Left renal cortex interstitium (tissue), 4 donors: ENCODE data around the gene PITPNM3. TPM values are rescaled to one million over a fixed set of nuclear protein-coding genes. Genes with fewer than 3 reads are reported as not detected.
"Not testable (repeated sequence)": the region's sequence is repeated elsewhere in the genome, so short reads cannot be mapped to it uniquely, and the experiment has no call there.

Experiments
- DNase-seq, 4 donors: peaks; one replicate each; pipeline ENCODE4 v3.0.0-alpha.2; 2013; ENCODE audit warnings: low read depth in 4 of 4, low spot score in 2 of 4, missing footprints in 1 of 4
- polyA plus RNA-seq, 4 donors: library from polyadenylated mRNA; unstranded; fragments of 120-200 nt; gene quantifications; one replicate each; pipeline ENCODE4 v1.2.1, GENCODE V29; 2013; ENCODE audit not compliant: insufficient read length in 4 of 4

Gene PITPNM3
- polyA plus RNA-seq, 4 donors = 8.3 to 11.6 (median 10.0) TPM

DNA sequence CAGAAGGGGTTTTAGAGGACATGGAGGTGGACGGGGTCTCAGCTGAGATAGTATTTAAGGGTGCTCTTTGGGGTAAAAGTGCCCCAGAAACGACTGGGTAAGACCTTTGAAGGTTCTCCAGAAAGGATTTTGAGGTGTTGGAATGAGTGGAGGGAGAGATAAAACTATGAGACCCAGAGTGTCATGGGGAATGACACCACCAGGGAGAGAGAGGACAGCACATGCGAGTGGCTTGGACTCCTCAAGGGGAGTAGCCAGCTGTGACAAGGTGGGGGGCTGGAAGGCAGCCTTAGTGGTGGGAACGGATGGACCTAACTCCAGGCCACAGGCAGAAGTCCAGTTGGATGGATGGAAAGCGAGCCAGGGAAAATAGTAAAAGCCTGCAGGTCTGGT is 19.2 kb upstream of the PITPNM3 start:
- no peak for DNase-seq

DNA sequence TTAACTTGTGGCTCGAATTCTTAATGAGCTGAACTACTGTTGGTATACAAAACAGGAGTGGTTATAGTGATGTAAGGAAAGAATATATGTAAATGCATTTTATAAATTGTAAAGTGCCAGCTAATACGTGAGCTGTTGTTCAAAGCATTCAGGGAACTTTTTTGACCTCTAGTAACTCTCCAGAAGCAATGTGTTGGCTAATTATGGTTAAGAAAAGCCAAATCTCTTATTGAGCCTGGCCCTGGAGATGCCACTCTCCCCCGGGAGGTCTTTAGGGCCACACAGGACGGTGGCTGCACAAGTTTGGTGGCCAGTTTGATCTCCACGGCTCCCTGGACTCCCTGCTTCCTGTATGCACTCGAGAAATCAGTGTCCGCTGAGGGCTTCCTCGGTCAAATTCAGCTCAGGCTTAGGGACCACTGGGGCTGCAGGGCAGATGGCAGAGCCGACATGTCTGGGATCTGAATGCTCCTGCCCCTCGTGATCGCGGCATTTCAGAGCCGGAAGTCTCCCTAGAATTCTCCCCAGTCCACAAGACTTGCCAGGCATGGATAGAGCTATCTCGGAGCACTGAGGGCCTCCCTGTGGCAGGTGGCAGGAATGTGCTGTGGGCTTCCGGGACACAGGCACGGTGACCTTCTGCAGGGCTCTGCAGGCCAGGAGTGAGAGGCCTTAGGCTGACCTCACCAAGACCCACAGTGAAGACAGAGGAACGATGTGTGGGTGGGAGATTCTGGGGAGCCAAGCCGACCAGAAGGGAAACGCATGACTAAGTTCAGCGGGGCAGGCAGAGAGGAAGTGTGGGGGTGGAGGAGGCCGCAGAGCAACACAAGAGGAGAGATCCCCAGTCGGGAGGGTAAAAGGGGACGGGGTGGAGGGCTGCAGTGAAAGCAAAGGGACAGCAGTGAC is 18.6 kb upstream of the PITPNM3 start:
- peak in 1 of 4 donors; percentile 61 for DNase-seq

DNA sequence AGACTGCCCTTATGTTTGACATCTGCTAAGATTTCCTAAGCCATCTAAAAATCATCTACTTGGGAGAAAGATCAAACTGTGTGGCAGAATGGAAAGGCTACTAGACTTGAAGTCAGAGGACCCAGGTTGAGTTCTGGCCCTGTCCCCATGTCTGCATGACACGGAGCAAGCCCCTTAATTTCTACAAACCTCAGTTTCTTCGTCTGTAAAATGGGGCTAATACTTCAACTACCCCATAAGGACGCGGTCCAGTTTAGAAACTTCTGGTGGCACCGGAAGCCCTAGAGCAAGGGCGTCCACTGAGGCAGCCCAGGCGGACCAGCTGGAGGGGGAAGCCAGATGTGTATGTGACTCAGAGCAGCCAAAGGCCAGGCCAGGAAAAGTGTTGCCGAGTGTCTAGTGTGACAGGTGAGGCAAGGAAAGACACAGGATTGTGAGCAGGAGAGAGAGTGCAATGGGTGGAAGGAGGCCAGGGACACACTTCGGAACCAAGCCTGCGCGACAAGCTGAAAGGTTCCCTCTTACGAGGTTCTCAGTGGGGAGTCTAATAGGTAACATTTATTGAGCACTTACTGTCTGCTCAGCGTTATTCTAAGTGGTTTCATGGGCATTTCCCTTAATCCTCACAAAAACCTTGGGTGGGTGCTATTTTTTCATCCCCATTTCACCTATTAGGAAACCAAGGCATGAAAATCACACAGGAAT is 17.8 kb upstream of the PITPNM3 start:
- DNase-seq = no peak

DNA sequence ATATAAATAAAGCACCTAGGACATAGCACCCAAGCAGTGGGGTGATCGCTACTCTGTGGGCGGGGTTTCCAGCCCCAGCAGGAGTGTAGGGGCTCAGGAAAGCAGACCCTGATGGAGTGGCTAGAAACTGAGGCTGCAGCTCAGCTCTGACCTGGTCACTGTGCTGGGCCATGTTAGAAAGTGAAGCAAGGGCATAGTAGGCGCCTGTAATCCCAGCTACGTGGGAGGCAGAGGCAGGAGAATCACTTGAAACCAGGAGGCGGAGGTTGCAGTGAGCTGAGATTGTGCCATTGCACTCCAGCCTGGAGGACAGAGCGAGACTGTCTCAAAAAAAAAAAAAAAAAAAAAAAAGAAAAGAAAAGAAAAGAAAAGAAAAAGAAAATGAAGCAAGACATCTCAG is 17.1 kb upstream of the PITPNM3 start:
- DNase-seq = not testable (repeated sequence)

DNA sequence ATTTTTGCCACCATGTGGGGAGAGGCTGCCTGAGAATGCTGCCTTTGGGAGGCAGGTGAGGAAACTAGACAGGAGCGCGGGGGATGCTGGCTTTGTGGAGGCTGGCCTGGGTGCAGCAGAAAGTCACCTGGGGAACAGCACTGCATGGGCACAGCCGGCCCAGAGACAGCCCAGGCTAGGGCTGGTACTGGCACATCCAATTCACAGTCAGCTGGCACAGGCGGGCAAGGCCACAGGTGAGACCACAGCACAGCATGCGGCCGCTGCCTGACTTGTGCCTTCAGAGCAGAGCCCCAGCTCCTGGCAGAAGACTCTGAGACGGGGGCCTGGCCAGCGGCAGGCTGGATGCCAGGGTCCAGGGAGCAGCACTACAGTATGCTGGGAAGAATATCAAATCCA is 16.6 kb upstream of the PITPNM3 start:
- no peak for DNase-seq

DNA sequence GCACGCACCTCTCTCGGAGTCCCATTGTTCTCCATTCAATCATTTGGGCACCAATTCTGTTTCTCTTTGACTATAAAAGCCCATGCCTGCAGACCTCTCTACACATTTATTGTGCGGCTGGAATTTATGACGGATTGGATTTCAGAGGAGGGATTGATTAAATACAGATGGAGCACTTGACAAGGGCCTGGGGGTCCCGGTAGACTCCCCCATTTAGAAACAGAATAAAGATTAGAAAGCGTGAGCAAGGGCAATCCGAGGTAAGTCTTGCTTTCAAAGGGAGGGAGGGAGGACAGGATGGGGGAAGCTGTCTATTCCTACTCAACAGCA is 15.1 kb upstream of the PITPNM3 start:
- DNase-seq = no peak

DNA sequence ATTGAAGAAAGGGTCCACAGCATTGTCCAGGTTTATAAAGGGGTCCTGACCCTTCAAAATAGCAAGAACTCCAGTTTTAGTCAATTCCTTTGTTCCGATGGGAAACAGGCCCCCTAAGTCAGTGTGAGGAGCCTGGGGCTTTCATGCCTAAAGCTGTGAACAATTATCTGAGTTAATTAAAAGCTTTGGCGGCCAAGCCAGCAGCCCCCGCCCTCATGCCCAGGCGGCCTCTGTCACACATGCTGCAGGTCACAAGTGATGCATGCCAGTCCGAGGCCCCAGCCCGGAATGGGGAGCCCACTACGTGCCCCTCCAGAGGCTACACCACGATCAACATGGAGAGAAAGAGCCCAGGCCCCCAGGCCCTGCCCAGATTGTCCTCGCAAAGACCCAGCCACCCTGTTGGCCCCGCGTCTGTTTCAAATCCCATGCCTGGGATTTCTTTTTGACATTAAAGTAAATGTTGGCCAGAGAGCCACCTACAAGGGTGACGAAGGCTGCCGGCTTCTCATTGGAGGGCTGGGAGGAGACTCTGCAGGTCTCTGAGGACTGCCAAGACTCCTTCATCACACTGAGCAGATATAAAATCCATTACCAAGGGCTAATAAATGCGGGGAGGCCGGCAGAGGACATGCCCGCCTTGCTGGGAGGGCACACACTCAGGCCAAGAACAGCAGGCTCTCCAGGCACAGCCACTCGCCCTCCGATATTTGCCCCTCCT is 14.5 kb upstream of the PITPNM3 start:
- DNase-seq = no peak

DNA sequence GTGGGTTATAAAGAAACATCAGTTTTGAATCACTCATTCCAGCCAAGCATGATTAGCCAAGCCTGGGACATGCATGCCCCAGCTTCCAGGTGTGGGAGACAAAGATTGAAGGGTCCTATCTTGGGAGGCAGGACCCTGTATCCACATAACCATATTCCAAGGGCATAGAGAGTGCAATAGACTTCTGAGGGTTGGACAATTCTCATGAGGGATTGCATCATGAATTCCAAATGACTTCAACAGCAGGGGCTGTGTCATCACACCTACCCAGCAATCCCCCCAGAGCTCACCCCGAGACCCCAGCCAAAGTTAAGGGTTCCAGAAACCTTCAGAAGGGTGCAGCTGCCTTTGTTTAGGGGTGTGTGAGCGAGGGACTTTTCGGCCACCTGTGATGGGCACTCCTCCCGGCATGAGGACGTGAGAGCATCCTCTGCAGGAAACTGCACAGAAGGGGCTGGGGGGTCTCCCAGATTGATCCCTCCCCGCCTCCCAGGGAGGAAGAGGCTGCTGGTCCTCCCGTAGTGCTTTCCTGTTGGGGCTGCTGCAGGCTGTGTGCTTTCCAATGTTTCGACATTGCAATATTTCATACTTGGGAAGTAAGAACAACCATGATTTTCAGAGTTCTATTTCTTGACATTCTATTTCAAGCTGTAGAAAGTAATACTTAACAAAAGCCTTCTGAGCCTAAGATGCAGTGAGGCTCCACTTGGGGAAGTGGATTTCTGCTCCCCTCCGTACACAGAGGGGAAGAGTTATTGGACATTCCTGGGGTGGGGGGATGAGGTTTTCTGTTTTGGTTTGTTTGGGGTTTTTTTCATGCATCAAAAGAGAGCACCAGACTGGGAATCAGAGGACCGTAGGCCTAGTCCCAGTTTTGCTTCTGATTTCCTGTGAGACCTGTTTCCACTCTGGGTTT is 13.3 kb upstream of the PITPNM3 start:
- peak in 1 of 4 donors; percentile 56 for DNase-seq

DNA sequence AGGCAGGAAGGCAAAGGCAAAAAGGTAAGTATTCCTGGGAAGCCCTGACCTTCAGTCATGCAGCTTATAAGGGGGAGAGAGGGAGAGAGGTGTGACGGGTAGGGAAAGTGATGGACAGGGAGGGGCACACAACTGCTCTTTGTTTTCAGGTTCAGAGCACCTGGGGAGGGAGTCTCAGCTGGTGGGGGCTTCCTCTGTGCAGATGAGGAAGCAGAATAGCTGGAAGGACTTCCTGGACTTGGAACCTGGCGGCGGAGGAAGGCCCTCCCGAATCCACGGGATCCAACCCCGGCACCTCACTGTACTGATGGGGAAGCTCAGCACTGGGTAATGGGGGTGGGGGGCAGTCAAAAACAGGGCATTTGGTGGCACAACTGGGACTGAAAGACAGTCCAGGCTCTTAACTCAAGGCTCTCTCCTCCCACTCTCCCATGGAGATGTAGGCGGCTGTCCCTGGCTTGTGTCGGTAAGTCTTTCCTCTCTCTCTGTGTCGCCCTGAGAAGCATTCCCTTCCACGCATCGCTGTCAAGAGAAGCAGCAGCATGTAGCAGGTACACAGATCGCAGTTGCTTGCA is 11.9 kb upstream of the PITPNM3 start:
- no peak for DNase-seq

DNA sequence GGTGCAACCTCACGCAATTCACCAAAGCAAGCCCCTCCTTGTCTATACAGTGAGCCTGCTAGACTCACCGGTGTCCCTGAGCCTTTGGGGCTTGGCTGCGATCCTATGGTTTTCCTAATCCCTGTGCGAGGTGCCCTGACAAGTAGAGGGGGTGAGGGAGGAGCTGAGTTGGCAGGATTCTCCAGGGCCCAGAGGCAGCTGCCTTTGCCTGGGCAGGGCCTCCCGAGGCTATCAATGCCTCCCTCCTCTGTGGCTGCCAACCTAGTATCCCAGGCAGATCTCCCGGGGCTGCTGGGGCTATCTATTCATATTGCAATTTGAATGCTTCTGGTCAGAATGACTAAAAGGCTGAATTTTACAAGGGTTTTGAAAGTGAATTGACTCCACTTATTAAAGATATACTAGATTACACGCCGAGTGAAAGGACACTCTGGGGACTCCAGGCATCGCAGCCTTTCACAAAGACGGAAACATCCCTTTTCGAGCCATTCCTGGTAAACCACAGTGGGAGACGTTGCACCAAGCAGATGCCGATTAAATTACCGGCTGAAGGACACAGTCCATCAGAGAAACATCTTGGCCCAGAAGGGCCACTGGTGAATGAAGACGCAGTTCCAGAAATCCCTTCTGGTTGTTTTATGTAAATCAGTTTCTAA is 11.3 kb upstream of the PITPNM3 start:
- no peak for DNase-seq

DNA sequence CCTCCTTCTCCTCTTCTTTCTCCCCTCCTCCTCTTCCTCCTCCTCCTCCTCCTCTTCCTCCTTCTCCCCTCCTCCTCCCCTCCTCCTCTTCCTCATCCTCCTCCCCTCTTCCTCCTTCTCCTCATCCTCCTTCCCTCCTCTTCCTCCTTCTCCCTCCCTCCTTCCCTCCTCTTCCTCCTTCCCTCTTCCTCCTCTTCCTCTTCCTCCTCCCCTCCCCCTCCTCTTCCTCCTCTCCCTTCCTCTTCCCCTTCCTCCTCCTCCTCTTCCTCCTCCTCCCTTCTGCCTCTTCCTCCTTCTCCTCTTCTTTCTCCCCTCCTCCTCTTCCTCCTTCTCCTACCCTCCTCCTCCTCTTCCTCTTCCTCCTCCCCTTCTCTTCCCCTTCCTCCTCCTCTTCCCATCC is 5.1 kb upstream of the PITPNM3 start:
- no peak for DNase-seq

DNA sequence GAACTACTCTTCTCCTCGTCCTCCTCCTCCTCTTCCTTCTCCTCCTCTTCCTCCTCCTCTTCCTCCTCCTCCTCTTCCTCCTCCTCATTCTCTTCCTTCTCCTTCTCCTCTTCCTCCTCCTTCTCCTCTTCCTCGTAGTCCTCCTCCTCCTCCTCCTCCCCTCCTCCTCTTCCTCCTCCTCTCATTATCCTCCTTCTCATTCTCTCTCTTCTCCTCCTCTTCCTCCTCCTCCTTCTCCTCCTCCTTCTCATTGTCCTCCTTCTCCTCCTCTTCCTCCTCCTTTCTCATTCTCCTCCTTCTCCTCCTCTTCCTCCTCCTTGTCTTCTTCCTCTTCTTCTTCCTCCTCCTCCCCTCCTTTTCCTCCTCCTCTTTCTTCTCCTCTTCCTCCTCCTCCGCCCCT is 4.1 kb upstream of the PITPNM3 start:
- DNase-seq = no peak

DNA sequence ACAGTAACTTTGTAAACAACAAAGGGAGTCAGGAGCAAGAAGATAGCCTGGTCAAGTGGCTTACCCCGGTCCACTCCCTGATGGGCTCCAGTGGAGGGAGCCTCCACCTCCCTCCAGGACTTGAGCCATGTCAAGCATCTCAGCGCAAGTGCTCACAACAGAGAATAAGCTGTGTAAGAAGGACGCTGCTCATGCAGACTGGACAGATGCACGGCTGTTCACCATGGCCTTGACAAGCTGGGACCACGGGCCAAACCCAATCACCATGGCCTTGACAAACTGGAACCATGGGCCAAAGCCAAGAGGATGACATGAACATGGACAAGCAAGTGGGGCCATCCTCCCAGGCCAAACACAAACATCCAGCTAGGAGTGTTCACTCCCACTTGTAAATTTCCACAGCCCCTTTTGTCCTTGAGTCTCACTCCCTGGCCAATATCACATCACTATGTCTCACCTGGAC is 3.4 kb upstream of the PITPNM3 start:
- no peak for DNase-seq

DNA sequence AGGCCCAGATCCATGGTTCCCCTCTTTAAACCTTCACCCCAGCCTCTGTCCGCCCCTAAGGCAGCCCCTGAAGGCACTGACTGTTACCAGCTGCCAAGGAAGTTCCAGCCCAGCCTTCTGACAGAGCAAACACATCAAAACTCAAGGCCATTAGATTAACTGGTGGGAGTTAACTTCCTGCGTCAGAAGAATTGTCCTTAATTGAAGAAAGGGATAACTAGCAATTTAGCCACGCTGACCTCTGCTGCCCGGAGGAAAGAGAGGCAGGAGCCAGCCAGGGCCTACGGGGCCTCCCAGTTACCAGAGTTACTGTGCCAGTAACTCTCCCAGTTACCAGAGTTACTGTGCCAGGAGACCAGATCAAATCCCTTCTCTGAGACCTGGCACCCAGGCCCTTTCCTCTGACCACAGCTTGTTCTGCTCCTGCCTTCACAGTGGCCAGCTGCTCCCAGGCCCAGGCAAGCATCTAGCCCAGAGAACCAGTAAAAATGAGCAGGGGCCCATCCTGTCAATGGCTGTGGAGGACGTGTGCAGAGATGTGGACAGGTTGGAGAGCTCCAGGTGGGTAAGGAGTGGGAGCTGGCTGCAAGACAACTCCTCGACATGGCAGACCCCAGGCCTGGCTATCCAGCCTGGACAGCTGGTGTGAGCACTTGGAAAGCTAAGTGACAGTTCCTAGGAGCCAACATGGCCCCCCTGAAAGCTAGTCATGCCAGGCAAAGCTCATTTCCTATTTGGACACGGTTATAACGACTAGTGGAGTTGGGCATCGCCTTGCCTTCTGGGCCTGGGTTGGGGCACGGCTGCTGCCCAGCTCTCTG is 2.8 kb upstream of the PITPNM3 start:
- peak in 1 of 4 donors; percentile 75 for DNase-seq

DNA sequence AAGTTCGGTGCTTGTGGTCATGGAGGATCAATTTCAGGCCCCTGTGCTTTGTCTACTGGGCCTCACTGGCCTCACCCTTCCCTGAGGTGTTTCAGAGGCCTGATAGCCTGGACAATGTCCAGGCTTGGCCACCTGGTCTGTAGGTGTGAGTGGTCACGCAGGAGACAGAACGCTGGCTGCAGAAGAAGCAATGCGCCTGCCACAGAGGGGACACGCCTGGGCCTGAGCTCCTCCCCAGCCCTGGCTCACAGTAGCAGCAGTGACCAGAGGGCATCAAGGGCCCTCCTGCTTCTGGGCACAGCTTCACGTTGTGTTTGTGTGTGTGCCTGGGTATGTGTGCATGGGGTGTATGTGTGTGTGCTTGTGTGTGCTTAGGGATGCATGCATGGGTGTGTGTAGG is 1.9 kb upstream of the PITPNM3 start:
- DNase-seq = no peak

DNA sequence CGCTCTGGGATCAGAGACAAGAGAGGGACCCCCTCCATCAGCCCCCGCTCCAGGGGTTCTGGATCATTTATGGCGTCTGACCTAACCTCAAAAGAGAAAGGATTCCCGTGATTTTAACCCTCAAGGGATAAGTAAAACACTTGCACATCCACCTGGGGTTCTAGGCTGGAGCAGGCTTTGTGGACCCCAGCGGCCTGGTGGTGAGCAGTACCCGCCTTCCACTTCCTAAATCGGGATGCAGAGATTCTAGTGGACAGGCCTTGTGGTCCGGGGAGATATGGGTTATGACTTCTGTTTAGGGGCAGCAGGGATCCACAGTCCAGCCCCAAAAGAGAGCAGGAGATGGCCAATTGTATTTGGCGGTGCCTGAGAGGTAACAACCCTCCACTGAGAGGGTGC is 684 bp upstream of the PITPNM3 start:
- no peak for DNase-seq

DNA sequence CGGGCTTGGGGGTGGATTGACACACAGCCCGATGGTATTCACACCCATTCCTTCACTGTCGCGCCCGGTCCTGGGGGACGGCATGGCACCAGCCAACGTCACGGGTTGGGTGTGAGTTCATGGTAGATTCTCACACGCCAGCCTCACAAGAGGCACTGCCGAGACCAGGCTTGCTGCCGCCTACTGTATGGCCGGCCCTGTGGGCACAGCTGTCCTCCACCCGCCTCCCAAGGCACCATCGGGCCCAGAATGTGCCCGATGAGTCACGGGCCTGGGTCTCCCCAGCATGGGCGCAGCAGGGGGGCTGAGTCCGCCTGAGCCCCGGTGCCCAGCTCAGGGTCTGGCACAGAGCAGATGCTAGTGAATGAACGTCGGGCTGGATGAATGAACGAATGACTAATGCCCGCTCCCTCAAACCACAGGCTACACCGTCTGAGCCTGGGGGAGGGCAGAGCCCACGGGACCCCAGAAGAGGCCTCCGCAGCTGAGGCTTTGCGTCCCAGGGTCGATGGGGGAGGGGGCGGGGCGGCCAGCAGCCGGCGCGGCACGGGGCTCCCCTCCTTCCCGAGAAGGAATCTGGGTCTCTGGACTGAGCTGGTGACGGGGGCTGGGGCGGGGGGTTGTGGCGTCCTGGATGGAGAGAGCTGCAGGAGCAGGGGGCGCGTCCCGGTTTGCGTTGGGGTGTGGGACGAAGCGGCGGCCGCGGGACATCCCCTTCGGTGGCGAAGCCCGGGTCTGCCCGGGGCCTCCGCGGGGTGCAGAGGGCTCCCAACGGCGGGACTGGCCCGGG is 829 bp downstream of the PITPNM3 start:
- no peak for DNase-seq

DNA sequence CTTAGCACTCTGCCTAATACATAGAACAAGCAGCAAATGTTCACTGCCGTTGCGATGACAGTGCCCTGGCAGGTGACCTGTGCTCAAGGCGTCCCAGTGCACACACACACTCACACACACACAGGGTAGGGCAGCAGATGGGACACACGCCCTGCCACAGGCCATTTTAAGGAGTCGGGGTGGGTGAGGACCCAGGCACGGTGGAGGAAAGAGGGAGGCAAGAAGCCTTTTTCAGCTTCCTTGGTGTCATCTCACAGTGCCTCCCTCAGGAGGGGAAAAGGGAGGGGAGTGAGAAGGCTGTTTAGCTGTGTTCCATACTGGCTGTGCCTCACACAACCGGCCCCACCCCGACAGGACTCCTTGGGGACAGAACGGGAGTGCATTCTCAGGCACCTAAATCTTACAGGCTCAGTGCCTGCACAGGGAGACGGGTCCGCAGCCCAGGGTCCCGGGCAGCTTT is 1.5 kb downstream of the PITPNM3 start:
- DNase-seq = no peak
